ENCODE measurements around the gene ACTR1B.
"Not testable (repeated sequence)": the region's sequence is repeated elsewhere in the genome, so short reads cannot be mapped to it uniquely, and the experiment has no call there.

Gene ACTR1B

DNA sequence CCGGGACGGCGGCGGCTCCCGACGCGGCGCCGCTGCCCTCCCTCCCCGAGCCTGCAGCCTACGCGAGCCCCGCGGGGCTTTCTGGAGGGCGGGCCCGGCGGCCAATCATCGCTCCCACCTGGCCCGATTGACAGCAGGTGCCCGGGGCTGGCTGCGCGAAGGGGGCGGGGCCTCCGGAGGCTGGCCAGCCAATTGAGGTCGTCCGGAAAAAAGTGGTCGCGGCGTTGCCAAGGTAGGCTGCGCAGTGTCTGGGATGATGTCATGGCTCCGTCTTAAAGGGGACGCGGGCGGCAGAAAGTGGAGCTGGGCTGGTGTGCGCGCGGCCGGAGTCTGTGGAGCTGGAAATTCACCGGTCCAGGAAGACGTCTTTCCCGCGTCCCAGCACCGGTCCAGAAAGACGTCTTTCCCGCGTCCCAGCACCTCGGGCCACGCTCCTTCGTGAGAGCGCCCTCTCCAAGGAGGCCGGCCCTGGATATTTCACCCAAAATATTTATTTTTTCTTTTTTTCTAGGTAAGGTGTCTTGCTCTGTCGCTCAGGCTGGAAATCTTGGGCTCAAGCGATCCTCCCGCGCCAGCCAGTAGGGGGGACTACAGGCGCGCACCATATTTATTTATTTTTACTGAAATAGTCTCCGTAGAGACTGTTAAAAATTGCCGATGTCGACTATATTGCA lies at the start of gene ACTR1B:
Gene ACTR1B, minus strand, starts transcription at position 83 of the 674 bp plus-strand sequence. CDS start 154 bp downstream, outside the sequence.
- DNase-seq (ENCODE audit: low read depth in 2 of 2): peak; percentile 96 to 98

DNA sequence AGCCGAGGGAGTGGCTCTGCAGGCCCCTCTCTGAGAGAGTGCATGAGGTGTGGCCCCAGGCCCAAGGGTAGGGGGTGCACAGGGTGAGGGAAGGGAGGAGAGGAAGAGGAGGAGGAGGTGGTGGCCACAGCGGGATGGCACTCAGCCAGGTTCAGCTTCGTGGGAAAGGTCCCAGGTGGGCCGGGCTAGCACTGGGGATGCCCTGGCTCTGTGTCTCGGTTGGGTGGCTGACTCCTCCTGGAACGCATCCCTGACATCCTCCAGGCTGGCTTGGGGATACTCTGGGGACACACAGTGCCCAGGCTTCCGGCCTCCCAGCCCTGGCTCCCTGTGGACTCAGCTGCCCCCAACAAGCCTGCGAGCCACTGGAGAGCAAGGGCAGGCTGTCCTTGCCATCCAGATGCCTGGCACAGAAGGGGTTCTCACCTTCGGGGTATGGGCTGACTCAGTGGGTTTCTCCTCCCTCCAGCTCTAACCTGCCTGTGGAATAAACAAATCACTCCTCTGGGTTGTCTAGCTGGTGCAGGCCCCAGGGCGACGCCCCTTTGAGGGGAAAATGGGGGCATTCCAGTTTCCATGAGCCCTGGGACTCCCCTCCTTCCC lies 49.0 kb upstream of the ACTR1B start:
- peak; percentile 61 to 63 for DNase-seq (ENCODE audit: low read depth in 2 of 2)

DNA sequence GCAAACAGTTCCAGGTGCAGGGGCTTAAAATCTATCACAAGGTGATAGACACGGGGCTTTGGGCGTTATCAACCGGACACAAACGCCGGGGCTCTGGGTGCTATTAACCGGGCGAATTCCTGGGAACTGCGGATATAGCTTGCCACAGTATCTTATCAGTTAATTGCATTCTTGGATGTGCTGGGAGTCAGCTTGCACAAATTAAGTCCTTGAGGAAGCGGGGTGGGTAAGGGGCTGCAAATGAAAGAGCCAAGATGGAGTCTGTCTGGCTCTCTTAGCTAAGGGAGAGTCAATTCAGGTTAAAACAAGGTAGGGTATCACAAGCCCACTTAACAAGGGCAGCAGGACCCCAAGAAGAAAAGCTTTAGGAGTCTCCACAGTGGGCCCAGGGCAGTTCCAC lies 48.3 kb upstream of the ACTR1B start:
- not testable (repeated sequence) for DNase-seq (ENCODE audit: low read depth in 2 of 2)

DNA sequence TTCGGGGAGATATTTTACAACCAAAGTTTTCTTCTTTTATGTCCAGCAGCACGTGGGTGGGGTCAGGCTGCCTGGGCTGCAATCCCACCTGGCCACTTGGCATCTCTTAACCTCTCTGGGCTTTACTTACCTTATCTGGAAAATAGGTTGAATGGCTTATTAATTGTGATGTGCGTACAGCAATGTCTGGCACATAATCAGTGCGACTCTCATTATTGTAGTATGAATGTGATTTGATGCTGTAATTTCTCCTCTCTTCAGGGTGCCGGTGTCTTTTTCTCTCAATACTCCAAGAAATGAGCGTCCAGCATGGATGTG lies 47.5 kb upstream of the ACTR1B start:
- DNase-seq (ENCODE audit: low read depth in 2 of 2): no peak

DNA sequence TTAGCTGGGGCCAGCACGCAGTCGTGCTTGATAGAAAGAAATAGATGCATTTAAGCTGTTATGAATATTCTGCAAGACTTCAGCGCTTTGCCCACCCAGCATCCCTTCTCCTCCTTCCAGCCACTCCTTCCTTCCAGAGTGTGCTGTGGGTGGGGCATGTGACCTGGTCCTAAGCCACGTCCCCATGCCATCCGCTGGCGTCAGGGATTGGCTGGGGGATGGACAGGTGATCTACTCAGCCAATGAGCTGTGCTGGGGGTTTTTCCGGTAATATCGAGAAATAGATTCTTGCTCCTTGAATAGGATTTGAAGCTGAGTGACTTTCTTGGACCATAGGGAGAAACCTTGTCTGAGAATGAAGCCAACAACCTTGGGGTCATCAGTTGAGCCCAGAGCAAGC lies 44.8 kb upstream of the ACTR1B start:
- DNase-seq (ENCODE audit: low read depth in 2 of 2): no peak

DNA sequence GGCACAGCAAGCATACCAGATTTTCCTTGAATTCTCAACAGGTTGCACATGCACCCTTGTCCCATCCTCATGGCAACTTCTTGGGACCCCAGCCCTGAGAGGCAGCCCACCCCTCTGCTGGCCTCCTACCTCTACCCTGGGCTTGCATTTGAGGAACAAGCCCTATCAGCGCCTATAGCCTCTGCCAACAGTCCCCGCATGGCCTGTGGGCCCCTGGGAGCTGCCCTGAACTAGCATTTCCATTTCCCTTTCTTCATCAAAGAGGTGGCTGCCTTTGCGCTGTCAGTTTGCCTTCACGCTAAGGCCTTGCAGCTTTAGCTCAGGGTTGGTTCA lies 44.2 kb upstream of the ACTR1B start:
- DNase-seq (ENCODE audit: low read depth in 2 of 2): no peak

DNA sequence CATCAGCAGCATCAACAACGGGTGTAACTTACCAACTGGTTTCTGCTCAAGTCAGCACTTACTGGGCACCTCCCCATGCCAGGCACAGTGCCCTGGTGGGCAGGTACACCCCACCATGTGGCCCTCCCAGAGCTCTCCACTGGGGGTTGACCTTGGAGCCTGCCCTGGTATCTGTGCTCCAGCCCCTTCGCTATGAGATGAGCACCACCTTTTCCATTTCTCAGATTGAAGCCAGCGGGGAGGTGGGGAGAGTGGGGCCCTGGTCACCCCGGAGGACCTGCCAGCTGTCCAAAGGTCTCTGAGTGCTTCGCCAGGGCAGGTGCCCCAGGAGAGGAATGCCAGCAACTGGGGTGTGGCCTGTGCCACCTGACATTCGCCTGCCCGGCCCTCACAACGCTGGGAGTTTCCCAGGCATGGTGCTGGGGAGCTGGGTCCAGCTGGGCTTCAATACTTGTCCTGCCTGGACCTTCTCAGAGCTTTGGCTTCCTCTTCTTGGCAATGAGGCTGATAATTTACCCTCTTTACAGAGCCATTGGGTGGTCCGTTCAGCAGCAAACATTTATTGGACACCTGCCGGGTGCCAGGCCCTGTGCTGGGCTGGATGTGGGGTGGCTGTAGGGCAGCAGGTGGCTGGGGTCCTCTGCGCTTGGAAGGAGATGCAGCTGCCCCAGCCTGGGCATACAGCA lies 43.7 kb upstream of the ACTR1B start:
- DNase-seq (ENCODE audit: low read depth in 2 of 2): no peak

DNA sequence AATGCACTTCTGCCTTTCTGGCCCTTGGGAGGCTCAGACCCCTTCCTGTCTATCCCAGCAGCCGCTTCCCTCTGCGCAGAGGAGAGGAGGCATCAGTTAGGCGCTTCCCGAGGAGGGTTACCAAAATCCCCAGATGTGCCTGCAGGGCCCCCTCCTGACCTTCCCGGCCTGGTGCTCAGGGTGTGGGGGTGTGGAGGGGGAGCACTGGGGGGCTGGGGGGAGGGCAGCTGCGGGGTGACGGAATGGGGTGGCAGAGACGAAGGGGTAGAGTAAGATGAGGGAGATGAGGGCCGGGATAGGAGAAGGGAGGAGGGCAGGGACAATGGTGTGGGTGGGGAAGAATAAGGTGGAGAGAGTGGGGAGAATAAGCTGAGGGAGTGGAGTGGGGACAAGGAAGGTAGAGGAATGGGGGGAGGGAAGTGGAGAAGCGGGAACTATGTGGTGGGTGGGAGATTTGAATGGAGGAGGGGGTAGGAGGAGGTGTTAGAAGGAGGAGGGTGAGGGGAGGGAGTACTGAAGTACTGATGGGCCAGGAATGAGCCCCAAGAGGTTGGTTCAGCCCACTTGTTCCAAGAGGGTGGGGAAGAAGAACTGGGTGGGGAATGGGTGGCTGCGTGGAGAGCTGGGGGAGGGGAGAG lies 43.0 kb upstream of the ACTR1B start:
- no peak for DNase-seq (ENCODE audit: low read depth in 2 of 2)

DNA sequence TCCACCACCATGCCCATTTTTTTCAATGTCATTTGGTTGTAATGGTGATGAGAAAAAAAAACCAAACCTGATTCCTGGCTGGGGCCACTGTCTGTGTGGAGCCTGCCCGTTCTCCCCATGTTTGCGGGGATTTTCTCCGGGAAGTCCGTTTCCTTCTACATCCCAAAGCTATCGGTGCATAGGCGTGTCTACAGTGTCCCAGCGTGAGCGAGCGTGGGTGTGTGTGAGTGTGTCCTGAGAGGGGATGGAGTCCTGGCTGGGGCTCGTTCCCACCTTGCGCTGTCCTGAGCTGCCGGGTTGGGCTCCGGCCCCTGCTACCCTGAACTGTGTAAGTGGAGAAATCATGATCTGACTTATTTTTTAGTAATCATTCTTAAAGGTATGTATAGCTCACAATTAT lies 42.3 kb upstream of the ACTR1B start:
- no peak for DNase-seq (ENCODE audit: low read depth in 2 of 2)

DNA sequence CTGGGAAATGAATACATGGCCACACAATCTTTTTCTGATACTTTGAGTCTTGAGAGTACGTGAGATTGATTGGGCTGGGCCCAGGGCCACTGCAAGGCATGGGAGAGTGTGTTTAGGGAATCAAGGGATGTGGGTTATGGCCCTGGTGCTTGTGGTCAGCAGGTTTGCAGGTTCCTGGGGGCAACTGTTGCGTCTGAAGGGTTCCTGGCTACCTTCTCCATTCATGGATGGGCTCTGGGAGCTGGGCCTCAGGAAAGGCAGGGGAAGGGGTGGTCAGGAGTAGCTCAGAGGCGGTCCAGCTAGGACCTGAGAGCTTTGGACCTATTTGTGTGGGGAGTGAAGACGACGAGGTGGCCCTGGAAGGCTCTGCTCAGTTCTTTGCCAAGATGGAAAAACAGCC lies 41.1 kb upstream of the ACTR1B start:
- DNase-seq (ENCODE audit: low read depth in 2 of 2): no peak

DNA sequence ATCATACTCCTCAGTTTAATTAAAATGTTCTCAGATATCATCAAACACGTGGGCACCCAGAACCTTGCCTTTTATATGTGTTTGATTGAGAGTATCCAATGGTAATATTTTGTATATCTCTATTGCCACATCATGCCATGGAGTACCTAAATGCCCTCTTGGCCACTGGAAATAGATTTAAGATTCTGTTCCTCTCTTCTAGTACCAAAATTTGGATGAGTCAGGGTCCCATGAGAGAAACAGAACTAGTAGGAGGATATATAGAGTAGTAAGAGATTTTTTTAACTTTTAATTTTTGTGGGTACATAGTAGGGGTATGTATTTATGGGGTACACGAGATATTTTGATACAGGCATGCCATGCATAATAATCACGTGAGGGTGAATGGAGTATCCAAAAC lies 39.9 kb upstream of the ACTR1B start:
- DNase-seq (ENCODE audit: low read depth in 2 of 2): no peak

DNA sequence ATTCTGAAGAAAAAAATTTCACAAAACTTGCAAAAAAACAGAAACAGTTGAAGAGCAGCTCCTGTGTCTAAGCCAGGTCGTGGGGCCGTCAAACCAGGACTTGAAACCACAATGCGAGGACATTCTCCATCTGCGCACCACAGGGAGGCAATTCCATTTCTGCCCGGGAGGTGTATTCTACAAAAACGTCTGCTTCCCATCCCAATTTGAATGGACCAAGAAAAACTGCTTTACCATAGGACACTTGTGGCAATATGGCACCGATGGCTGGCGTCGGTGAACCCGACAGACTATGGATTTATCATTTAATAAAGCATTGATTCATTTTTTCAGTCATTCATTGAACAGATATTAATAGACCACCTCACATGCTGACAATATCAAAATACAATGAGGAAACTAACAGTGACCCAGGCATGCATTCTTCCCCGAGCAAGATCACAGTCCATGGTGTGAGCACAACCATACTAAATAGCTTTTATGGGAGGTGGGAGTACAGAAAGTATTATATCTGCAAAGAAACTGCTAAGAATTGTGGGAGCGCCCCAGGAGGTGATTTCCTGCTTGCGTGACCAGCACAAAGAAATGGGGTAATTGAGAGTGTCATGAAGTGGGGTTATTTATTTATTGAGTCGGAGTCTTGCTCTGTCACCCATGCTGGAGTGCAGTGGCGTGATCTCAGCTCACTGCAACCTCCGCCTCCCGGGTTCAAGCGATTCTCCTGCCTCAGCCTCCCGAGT lies 39.1 kb upstream of the ACTR1B start:
- no peak for DNase-seq (ENCODE audit: low read depth in 2 of 2)

DNA sequence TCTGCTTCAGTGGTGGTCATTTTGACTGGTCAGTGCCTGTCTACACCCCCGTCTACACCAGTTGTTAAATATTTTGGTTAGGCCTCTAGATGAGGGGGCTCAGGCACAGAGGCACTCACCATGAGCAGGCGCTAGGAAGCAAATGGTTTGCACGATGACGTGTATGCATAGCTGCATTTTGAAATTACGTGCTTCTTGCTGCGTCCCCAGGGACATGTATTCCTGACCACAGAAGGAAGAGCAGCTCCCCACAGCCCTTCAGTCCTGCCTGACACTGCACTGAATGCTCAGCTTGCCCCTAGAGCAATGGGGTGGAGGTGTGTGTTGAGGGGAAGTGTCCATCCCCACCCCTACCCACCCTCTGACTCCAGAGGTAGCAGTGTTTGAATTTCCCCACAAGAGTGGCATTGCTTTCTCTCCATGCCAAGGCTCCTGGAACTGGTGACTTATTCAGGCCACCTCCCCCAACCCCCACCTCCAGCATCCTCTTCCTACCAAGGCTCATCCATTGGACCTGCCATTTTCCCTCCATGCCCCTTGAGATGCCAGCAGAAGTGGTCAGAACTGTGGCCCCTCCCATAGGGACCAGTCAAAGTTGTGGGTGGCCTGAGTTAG lies 38.1 kb upstream of the ACTR1B start:
- no peak for DNase-seq (ENCODE audit: low read depth in 2 of 2)

DNA sequence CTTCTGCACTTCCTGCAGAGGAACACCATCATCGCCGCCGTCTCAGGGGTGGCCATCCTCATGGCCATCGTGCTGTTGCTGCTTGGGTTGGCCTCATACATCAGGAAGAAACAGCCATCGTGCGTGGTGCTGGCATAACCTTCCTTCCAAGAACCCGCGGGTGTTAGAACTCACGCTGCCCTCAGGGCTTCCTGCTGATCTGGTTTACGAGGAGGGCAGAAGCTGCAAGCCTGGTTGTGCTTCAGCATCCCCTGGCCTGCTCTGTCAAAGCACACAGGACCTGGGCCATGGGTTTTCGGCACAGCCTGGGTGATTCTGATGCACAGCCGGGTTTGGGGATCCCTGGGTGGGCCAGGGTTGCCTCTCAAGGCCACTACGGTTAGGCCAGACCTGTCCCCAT lies 37.3 kb upstream of the ACTR1B start:
- DNase-seq (ENCODE audit: low read depth in 2 of 2): no peak

DNA sequence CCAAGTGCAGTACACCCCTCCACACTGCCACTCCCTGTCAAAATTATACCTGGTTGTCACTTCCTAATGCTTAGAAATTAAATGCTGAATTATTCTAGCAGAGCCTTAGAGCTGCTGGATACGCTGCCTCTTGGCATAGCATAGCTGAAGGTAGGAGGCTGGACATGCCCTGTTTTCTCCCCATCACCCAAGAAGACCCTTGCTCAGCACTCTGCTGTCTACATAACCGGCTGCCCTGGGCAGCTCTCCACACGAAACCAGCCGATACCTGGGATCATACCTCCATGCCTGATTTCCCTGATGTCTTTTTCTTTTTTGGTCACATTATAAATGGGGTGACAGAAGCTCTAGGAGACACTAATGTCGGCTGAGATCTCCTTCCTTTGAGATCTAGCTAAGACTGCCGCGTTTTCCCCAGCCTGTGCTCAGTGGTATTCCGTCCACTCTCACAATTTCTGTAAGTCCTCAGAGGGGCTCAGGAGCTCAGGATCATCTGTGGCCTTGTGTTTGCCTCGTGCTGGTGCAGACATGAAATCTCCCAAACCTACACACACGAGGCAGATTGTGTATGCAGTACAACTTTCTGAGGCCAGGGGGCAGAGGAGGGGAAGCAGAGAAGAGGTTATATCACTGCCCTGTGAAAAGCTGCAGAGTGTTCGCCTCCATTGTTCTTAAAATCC lies 36.1 kb upstream of the ACTR1B start:
- DNase-seq (ENCODE audit: low read depth in 2 of 2): peak; percentile 36 to 50

DNA sequence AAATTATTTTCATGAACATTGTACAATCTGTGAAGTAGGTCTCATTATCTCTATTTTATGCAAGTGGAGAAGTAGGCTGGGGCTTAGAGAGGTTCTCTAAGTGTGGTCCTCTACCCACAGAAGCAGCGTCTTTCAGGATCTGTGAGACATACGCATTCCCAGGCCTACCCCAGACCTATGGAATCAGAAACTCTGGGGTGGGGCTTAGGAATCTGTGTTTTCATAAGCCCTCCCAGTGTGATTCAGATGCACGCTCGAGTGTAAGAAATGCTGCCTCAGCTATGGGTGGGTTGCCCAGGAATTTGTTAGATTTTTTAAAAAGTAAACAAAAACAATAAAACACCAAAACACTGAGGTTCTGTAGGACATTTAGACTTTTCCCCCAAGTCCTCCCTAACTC lies 34.7 kb upstream of the ACTR1B start:
- DNase-seq (ENCODE audit: low read depth in 2 of 2): no peak

DNA sequence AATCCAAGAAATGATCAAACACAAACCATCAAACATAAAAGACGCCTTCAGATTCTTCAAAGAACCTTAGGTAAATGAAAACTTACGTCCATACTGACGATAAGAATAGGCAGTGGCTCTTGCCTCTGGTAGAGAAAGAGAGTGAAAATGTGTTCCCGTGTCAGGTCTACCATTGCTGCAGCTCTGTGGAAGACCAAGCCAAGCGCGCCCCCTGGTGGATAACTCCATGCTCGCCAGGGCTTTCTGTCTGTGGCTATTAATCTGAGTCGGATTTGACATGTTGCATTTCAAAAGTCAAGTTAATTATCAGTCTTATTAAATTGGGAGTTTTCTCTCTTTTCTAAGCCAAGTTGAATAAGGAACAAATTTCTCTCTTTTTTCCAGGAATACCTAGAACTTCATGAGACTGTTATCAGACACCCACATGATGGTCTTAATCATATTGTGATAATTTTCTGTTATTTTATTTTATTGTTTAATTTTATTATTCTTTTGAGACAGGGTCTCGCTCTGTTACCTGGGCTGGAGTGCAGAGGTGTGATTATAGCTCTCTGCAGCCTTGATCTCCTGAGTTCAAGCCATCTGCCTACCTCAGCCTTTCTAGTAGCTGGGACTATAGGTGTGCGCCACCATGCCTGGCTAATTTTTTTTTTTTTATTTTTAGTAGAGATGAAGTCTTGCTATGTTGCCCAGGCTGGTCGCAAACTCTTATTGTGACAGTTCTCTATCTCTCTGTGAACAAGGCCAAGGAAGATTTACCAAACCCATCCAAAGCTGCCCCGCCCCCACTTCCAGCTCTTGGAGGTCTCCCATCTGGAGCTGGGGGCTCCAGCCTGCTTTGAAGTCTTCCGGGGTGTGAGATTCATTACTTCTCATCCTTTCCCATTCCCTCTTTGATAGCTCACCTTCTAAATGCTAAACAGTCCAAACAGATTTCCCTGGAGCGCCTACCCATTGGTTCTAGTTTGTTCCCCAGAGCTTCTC lies 33.7 kb upstream of the ACTR1B start:
- DNase-seq (ENCODE audit: low read depth in 2 of 2): peak; percentile 79 to 88

DNA sequence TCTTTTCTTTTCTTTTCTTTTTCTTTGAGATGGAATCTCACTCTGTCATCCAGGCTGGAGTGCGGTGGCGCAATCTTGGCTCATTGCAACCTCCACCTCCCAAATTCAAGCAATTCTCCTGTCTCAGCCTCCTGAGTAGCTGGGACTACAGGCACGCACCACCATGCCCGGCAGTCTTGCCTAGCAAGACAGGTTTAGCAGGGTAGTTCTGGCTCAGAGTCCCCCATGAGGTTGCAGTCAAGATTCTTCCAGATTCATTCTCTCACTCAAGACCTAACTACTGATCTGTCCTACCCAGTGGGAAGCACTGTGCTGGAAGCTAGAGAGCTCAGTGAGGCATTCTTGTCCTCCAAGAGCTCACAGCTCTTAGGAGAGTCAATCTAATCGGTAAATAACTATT lies 31.9 kb upstream of the ACTR1B start:
- no peak for DNase-seq (ENCODE audit: low read depth in 2 of 2)

DNA sequence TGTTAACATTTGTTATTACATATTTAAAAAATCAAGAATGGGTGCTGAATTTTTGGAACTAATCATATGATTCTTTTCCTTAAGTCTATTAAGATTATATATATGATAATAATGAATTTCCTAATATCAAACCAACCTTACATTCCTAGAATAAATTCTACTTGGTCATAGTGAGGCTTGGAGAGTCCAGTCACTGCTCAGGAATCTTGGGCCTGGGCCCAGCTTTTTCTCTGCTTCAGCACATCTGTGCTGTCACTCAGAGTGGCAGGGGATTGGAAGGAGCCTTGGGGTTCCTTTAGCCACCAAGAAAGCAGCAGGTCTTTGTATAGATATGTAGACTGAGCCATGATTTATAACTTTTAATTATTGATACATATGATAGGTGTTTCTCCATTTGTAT lies 29.6 kb upstream of the ACTR1B start:
- no peak for DNase-seq (ENCODE audit: low read depth in 2 of 2)

DNA sequence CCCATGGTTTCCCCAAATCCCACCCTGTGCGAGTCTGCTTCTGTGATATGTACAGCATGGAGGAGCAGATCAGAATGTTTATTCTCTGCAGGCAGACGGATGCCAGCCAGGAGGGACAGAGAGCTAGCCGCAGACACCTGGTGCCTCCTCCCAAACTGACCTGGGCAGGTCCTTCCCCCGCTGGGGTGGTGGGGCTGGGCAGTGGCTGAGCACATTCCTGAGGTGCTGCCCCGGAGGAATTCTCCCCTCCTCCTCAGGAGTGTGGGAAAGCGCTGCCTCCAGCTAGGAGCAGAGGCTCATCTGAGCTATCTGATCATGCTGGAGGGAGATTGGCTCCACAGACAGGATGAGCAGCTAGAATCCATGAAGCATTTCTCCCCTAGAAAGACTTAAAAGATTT lies 27.3 kb upstream of the ACTR1B start:
- DNase-seq (ENCODE audit: low read depth in 2 of 2): no peak

Measured in stimulated activated CD8-positive, alpha-beta memory T cell treated with anti-CD3 and anti-CD28 coated beads, Interleukin-7, amount 100 ng/mL, for 4 hours (primary cell).